NCI-H82 treated with DMSO at 0.1 percent for 48 hours (cell line): ENCODE measurements around the gene DTX4.

Experiments used
- DNase-seq: peaks from one replicate; lab custom pipeline; 2025; ENCODE audit not compliant: unreplicated experiment; lab: John Stamatoyannopoulos, UW

Gene DTX4

GRCh38 chr11:59216641-59217564, 45.0 kb downstream of the DTX4 start:
- DNase-seq = no peak

- DNase-seq = no peak
These were observed 46.4 kb downstream of the DTX4 start for GRCh38 chr11:59218319-59218718.

GRCh38 chr11:59218893-59219292, 47.0 kb downstream of the DTX4 start:
- no peak for DNase-seq

GRCh38 chr11:59219836-59220235, 47.9 kb downstream of the DTX4 start:
- DNase-seq = no peak

- DNase-seq = no peak
These were observed 49.5 kb downstream of the DTX4 start for GRCh38 chr11:59221441-59221840.

- DNase-seq = no peak
These were observed 50.6 kb downstream of the DTX4 start for GRCh38 chr11:59222464-59223060.

- DNase-seq = no peak
These were observed 51.2 kb downstream of the DTX4 start for GRCh38 chr11:59223177-59223576.

- DNase-seq = no peak
These were observed 51.7 kb downstream of the DTX4 start for GRCh38 chr11:59223611-59224010.

- no peak for DNase-seq
These were observed 52.5 kb downstream of the DTX4 start for GRCh38 chr11:59224351-59224928.

- no peak for DNase-seq
These were observed 53.1 kb downstream of the DTX4 start for GRCh38 chr11:59225017-59225416.

GRCh38 chr11:59226396-59226795, 54.5 kb downstream of the DTX4 start:
- DNase-seq = no peak

- DNase-seq = no peak
These were observed 68.4 kb downstream of the DTX4 start for GRCh38 chr11:59240322-59240721.

- no peak for DNase-seq
These were observed 71.7 kb downstream of the DTX4 start for GRCh38 chr11:59243633-59244032.

- no peak for DNase-seq
These were observed 75.7 kb downstream of the DTX4 start for GRCh38 chr11:59247531-59248227.

- no peak for DNase-seq
These were observed 77.6 kb downstream of the DTX4 start for GRCh38 chr11:59249535-59249934.

- no peak for DNase-seq
These were observed 81.1 kb downstream of the DTX4 start for GRCh38 chr11:59253001-59253400.

GRCh38 chr11:59254286-59254685, 82.4 kb downstream of the DTX4 start:
- no peak for DNase-seq

GRCh38 chr11:59255281-59255680, 83.3 kb downstream of the DTX4 start:
- DNase-seq = no peak
